Neutrophil (primary cell): ENCODE data around the gene RPL12.

ENCODE experiments used
- H3K27ac ChIP-seq: fragments of 200-600 bp; sonication (generic); 2 replicates; pipeline ENCODE4 v1.5.1; 2016; ENCODE audit warnings: mild to moderate bottlenecking, moderate library complexity
- H3K27me3 ChIP-seq: fragments of 200-600 bp; sonication (generic); 2 replicates; pipeline ENCODE4 v1.6.0; 2016; ENCODE audit warnings: mild to moderate bottlenecking
- H3K36me3 ChIP-seq: fragments of 200-600 bp; sonication (generic); 2 replicates; pipeline ENCODE4 v1.5.1; 2017
- H3K4me1 ChIP-seq, 2 experiments: fragments of 200-600 bp in 1 of 2; sonication (generic) in 1 of 2; 1 replicate in 1 of 2; 2 replicates in 1 of 2; pipeline versions ENCODE4 v1.5.1 to v1.6.1; 2013 to 2016; ENCODE audit warnings: low read depth in 1 of 2, low read length in 1 of 2, mild to moderate bottlenecking in 1 of 2, moderate library complexity in 1 of 2; ENCODE audit not compliant: control insufficient read depth in 1 of 2, insufficient read depth in 1 of 2
- H3K4me3 ChIP-seq, 2 experiments: fragments of 200-600 bp in 1 of 2; sonication (generic) in 1 of 2; 1 replicate in 1 of 2; 2 replicates in 1 of 2; pipeline ENCODE4 v1.5.1; 2013 to 2016; ENCODE audit warnings: low read depth in 1 of 2, low read length in 1 of 2, mild to moderate bottlenecking in 1 of 2, moderate library complexity in 1 of 2
- H3K9me3 ChIP-seq: fragments of 200-600 bp; sonication (generic); 2 replicates; pipeline ENCODE4 v1.5.1; 2016
- TF ChIP-seq, protein P1 (sequence below): fragments of 200-600 bp; sonication (generic); IDR thresholded peaks from 2 replicates; pipeline ENCODE4 v1.5.1; 2016; ENCODE audit warnings: antibody characterized with exemption

The RPL12 gene

DNA sequence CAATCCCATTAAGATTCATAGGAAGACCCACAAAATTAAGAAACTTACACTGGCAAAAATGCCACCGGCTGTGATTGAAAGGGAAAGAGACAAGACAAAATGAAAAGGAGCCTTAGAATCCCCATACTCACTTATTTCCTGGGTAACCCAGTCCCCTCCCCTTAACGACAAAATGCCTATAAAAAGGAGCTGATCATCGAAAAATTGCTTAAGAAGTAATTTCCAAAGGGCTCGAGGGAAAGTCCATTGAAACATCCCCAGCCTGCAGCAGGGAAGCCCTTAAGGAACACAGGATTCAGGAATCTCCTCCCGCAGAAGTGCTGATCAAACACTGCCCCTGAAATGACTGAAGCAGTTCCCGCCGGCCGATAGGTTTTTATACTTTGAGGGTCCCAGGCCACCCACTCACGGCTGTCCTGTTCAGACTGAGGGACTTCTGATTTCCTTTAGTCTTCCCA, 27.7 kb downstream of the RPL12 start:
- TF ChIP-seq, protein P1, sequence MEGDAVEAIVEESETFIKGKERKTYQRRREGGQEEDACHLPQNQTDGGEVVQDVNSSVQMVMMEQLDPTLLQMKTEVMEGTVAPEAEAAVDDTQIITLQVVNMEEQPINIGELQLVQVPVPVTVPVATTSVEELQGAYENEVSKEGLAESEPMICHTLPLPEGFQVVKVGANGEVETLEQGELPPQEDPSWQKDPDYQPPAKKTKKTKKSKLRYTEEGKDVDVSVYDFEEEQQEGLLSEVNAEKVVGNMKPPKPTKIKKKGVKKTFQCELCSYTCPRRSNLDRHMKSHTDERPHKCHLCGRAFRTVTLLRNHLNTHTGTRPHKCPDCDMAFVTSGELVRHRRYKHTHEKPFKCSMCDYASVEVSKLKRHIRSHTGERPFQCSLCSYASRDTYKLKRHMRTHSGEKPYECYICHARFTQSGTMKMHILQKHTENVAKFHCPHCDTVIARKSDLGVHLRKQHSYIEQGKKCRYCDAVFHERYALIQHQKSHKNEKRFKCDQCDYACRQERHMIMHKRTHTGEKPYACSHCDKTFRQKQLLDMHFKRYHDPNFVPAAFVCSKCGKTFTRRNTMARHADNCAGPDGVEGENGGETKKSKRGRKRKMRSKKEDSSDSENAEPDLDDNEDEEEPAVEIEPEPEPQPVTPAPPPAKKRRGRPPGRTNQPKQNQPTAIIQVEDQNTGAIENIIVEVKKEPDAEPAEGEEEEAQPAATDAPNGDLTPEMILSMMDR, result no peak
- peak overlapping the region; percentile 85 to 92 for H3K4me3 ChIP-seq
- peak overlapping the region; percentile 85 for H3K27ac ChIP-seq
- peaks cover under 1% of the 10 kb centered on the region for H3K36me3 ChIP-seq
- no peaks in the 10 kb centered on the region for H3K9me3 ChIP-seq
- H3K27me3 ChIP-seq, result no peaks in the 10 kb centered on the region
- peaks cover 25% of the 10 kb centered on the region in 2 experiments for H3K4me1 ChIP-seq

DNA sequence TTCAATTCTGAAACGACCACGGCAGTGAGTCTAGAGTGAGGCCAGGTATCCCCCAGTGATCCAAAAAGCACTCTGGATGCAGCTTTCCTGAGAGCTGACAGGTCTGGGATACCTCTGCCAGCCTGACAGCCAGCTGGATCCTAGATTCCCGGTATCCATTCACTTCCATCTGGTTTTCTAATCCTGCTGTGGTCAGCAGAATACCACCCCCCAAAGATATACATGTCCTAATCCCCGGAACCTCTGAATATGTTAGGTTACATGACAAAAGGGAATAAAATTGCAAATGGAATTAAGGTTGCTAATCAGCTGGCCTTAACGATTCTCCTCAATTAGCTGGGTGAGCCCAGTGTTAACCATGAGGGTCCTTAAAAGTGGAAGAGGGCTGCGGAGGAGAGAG, 28.4 kb downstream of the RPL12 start:
- no peak overlapping the region for H3K27ac ChIP-seq
- H3K27me3 ChIP-seq, result no peaks in the 10 kb centered on the region
- no peaks in the 10 kb centered on the region for H3K36me3 ChIP-seq
- no peak overlapping the region for H3K4me3 ChIP-seq
- no peaks in the 10 kb centered on the region for H3K9me3 ChIP-seq
- H3K4me1 ChIP-seq, result peaks cover 25% of the 10 kb centered on the region in 2 experiments
- TF ChIP-seq, protein P1, result no peak

DNA sequence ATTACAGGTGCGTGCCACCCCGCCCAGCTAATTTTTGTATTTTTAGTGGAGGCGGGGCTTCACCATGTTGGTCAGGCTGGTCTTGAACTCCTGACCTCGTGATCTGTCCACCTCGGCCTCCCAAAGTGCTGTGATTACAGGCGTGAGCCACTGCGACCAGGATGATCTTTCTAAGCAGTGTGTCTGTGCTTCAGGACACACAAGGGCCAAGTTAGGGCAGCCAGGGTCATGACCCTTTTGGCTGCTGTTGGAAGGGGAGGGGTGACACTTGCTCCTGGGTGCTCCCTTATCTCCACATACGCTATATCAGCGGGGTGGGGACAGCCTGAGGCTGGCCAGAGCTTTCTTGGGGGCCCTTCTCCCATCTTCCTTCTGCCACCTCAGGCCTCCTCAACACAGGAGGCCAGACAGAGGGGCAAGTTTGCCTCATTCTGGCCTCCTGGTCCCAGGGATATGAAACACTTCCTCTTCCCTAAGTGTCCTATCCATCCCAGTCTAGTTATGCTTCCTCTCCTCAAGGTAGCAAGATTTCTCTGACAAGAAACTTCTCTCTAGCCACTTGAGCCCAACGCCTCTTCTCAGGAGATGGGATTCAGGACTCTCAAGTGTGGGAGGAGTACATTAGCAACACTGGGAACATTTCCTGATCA, 28.9 kb downstream of the RPL12 start:
- H3K36me3 ChIP-seq, result no peaks in the 10 kb centered on the region
- H3K4me1 ChIP-seq, result peaks cover 25% of the 10 kb centered on the region in 2 experiments
- no peaks in the 10 kb centered on the region for H3K27me3 ChIP-seq
- no peak overlapping the region for H3K4me3 ChIP-seq
- TF ChIP-seq, protein P1, result no peak
- H3K27ac ChIP-seq, result no peak overlapping the region
- H3K9me3 ChIP-seq, result no peaks in the 10 kb centered on the region

DNA sequence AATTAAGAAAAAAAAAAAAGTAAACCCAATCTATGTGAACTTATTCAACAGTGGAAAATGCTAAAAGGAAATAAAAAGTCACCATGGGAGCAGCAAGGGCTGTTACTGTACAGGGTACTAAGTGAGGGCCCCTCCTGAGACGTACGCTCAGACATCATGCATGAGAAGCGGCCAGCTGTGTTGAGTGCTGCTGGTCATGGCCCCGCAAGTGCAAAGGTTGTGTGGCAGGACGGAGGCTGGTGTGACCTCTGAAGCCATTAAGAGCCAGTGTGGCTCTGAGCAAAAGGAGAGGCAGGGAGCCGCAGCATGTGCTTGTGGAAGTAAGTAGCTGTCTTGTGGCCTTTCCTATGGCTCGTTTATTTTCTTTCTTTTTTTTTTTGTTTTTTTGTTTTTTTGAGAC, 30.1 kb downstream of the RPL12 start:
- H3K4me3 ChIP-seq, result no peak overlapping the region
- TF ChIP-seq, protein P1, result no peak
- H3K4me1 ChIP-seq, result peaks cover 24 to 25% of the 10 kb centered on the region in 2 experiments
- no peaks in the 10 kb centered on the region for H3K9me3 ChIP-seq
- no peaks in the 10 kb centered on the region for H3K36me3 ChIP-seq
- no peak overlapping the region for H3K27ac ChIP-seq
- H3K27me3 ChIP-seq, result no peaks in the 10 kb centered on the region

DNA sequence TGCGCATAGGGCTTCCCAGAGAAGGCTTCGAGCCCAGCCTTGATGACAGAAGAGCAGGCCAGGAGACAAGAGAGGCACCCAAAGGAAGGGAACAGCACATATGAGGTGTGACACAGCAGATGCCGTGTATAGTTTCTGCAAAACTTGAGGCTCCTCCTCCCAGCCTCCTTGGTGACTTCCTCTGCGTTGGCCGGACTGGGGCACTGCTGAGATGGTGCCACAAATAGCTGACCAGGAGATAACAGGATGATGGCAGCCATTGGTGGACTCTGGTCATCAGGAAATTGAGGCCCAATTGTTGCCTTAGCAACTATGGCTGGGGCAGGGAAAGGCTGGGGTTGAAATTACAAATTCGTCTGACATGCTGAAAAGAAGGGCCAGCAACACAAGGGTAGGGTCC, 31.9 kb downstream of the RPL12 start:
- Histone ChIP-seq H3K9me3 (no peaks in the 10 kb centered on the region), H3K4me1 (peaks cover 7 to 10% of the 10 kb centered on the region in 2 experiments), H3K27me3 (peaks cover 7% of the 10 kb centered on the region), H3K27ac (no peak overlapping the region), H3K4me3 (no peak overlapping the region), H3K36me3 (no peaks in the 10 kb centered on the region)
- TF ChIP-seq, protein P1, result no peak
